ENCODE results near the gene SCN4A.

SCN4A gene

GRCh38 chr17:63960430-63960829 lies 12.3 kb downstream of the SCN4A start:
- no peak for FAIRE-seq
- no peak for DNase-seq (ENCODE audit: insufficient read length, low spot score)

DNA sequence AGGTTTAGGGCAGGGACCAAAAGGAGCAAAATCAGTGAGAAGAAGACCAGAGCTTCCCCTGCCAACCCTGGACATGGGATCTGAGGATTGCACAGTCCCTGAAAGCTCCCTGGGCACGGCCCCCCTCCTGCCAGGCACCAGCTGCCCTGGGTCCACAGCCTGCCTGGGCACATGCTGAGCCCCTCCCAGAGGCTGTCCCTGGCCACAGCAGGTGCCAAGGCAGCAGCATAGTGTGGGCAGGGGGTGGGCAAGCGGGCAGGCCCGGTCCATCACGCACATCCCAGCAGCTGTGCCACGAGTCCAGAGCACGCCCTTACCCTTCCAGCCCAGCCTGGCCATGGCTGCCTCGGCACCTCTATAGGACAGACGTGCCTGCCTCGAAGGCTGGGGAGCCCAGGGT lies 12.7 kb downstream of the SCN4A start:
- DNase-seq (ENCODE audit: insufficient read length, low spot score) (no peak), FAIRE-seq (peak; percentile 57)

GRCh38 chr17:63956296-63956920 lies 16.3 kb downstream of the SCN4A start:
- no peak for DNase-seq (ENCODE audit: insufficient read length, low spot score)
- peak; percentile 42 for FAIRE-seq

DNA sequence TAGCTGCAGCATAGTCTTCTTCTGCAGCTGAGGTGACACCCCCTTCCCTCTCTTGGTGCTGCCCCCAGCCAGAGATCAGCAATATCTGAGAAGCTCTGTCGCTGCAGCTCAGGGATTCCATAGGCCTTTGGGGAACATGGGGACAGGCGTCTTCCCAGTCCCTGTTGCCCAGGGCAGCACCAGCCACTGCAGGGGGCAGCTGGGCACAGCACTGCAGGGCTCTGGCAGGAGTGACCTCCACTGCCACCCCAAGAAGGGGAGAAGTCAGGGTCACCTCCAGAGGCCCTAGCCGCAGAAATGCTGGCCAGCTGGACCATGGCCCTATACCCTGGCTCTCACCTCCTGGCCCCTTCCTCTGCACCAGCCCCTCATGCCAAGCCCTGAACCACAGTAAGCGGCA lies 16.9 kb downstream of the SCN4A start:
- FAIRE-seq: no peak
- no peak for DNase-seq (ENCODE audit: insufficient read length, low spot score)

GRCh38 chr17:63955232-63955631 lies 17.5 kb downstream of the SCN4A start:
- DNase-seq (ENCODE audit: insufficient read length, low spot score) (no peak), FAIRE-seq (peak; percentile 67)

DNA sequence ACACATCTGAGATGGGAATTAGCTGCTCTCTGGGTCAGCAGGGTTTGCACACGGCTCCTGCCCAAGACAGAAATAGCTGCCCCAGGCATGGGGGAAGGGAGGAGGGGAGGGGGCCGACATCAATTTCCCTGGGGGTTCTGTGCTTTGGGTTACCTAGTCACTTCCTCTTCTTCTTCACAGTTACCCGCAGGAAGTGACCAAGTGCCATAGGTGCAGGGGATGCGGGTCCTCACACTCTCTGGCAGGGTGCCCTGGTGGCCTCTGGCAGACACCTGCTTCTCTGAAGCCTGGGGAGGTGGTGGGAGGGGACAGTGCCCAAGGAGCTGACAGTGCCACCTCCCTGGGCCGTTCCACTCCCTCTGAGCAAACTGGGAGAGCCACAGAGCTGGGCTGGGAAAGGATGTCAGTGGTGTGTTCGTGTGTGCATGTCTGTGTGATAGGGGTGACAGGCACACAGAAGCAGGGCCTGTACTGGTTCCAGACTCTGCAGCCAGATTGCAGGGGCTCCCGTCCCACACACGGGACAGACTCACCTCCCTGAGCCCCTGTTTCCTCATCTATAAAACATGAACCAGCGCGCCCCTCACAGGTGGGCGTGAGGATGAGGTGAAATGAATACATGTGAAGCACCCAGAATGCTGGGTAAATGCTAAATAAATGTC lies 18.2 kb downstream of the SCN4A start:
- FAIRE-seq (no peak), DNase-seq (ENCODE audit: insufficient read length, low spot score) (no peak)

DNA sequence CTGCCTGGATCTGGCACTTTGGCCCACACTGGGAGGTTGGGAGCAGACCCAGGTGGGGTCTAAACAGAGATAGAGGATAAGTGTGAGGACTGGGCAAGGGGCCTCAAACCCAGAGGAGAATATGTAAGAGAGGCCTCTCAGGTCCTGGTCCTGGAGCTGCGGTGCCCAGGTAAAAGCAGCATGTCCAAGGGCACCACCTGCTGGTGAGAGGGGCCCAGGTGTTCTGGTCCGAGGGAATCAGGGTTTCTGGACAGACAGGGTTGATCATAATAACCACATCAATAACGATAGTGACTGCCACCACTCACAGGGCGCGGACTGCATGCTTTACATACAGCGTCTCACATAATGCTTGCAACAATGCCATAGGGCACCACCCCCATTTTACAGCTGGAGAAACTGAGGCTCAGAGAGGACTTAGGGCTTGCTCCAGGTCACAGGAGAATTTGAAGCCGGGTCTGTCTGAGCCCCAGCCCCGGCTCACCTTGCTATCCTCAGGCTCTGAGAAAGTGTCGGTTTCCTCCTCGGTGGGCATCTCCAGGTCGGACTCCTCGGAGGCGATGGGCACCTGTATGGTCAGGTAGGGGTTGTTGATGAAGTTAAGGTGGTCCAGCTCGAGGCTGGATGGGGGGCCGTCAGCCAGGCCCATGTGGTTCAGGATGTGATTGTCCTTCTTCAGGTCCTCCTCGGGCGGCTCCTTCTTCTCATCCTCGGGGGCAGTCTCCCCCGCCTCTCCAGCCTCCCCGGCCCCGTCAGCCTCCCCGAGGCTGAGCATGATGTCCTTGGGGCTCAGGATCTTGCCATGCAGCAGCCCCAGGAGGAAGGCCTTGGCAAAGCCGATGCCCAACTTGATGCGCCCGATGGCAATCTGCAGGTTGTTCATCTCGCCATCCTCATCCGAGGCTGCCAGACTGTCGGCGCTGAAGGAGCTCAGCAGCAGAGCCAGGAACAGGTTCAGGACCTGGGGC lies 21.5 kb downstream of the SCN4A start:
- FAIRE-seq (no peak), DNase-seq (ENCODE audit: insufficient read length, low spot score) (no peak)

DNA sequence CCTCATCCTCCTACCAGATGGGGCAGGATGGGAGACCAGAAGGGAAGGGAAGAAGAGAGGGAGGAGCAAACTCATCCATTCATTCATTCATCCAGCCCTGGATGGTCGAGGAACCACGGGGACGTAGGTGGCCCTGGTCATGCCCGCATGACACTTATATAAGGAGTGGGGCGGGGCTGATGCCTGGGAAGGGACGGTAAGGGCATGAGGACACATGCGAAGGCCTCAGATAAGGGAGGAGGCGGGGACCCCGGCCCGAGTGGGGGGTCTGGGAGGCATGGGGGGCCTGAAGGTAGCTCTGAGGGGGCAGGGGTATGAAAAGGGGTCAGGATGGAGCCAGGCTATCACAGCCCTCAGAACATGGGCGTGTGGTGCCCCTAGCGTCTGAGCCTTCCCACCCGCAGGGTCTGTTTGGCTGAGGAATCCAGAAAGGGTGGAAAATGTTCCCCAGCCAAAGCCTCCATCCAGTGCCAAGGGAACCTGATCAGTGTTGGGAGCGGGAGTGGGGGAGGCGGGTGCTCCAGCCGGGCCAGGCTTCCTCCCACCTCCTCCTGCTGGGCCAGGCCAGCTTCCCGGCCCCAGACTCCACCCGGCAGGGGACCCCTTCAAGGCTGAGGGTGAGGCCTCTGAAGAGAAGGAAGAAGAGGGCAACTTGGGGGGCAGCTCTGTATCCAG lies 23.0 kb downstream of the SCN4A start:
- DNase-seq (ENCODE audit: insufficient read length, low spot score) (no peak), FAIRE-seq (no peak)

GRCh38 chr17:63948521-63948920 lies 24.2 kb downstream of the SCN4A start:
- no peak for DNase-seq (ENCODE audit: insufficient read length, low spot score)
- peak; percentile 16 for FAIRE-seq

- DNase-seq (ENCODE audit: insufficient read length, low spot score): no peak
- FAIRE-seq: peak; percentile 28
These were observed 24.9 kb downstream of the SCN4A start for GRCh38 chr17:63947711-63948330.

GRCh38 chr17:63946440-63947363 lies 26.0 kb downstream of the SCN4A start:
- DNase-seq (ENCODE audit: insufficient read length, low spot score): peak; percentile 88
- FAIRE-seq: peak; percentile 95

DNA sequence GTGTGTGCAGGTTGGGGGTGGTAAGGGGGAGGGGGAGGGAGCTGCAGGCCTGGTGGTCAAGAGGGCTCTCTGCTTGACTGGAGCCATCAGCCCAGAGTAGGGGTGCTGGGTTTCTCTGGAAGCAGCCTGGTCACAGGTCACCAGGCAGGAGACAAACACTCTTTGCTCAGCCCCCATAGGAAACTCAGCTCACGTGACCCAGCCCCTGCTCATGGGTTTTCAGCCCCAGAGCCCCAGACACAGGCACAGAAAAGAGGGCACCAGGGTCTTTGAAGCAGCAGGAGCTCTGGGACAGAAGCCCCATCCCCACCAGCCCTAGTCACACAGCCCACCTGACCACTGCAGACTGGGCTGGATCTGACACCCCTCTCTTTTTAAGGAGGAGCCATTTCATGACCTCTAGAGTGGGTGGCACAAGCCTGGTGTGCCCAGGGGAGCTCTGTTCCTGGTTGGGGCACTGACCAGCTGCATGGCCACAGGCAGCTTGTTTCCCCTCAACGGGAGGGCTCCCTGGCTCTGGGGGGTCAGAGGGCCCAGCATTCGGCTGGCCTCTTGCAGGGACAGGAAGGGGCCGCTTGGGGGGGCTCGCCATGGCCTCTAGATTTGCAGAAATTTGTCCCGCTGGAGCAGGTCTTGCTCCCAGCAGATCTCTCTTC lies 26.8 kb downstream of the SCN4A start:
- FAIRE-seq: peak; percentile 31
- DNase-seq (ENCODE audit: insufficient read length, low spot score): no peak

GRCh38 chr17:63944736-63945499 lies 27.8 kb downstream of the SCN4A start:
- DNase-seq (ENCODE audit: insufficient read length, low spot score) (no peak), FAIRE-seq (peak; percentile 72)

DNA sequence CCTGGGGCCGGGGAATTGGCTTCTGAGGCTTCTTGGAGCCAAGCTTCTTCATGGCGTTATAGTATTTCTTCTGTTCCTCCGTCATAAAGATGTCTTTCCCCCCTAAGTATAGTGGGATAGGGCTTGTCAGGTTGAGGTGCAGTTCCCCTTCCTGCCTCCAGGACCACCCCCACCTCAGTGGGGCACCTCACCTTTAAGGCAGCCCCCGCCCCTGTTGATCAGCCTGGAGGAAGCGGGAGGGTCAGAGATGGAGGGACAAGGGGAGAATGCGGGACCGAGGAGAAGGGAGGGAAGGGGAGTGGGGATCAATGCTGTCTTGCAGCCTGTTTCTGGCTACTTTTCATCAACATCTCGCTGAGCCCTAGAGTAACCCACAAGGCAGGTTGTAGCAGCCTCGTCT lies 29.0 kb downstream of the SCN4A start:
- DNase-seq (ENCODE audit: insufficient read length, low spot score) (no peak), FAIRE-seq (peak; percentile 59)

DNA sequence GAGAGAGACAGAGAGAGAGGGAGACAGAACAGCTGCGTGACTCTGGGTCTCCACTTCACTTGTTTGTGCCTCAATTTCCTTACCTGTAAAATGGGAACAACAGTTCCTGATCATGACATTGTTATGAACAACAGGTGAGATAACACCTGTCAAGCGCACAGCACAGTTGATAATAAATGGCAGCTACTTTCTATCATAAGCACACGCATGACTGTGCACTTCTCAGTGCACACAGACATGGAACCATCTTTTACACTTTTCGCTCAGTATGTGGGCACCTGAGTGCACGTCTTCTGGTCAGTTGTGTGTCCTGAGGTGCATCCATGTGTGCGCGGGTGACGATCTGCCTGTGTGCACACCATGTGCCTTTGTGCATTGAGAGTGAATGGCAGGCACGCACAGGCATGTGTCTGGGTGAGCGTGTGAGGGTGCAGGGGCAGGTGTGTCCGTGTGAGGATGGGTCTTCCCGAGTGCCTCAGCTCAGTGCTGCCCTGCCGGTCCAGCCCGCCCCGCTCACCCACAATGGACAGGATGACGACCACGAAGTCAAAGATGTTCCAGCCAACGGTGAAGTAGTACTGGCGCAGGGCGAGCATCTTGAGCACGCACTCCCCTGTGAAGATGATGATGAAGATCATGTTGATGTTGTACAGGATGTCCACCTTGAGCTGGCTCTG lies 30.3 kb downstream of the SCN4A start:
- FAIRE-seq: peak; percentile 86

GRCh38 chr17:63941751-63942150 lies 31.0 kb downstream of the SCN4A start:
- DNase-seq (ENCODE audit: insufficient read length, low spot score): no peak
- FAIRE-seq: no peak

More for the DNA sequence above, 30.3 kb downstream of the SCN4A start:
- DNase-seq (ENCODE audit: insufficient read length, low spot score): no peak

DNA sequence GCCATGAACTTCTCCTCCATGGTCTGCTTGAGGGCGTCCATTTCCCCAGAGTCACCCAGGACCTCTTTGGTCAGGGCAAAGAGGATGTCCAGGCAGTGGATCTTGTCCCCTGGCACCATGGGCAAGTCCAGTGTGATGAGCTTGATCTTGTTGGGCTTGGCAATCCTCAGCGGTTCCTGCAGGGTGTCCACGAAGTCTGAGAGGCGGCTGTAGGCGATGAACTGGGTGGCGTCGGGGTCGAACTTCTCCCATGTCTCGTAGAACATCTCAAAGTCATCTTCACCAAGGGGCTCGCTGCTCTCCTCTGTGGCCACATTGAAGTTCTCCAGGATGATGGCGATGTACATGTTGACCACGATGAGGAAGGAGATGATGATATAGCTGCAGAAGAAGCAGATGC lies 31.6 kb downstream of the SCN4A start:
- DNase-seq (ENCODE audit: insufficient read length, low spot score): no peak
- FAIRE-seq: peak; percentile 51

DNA sequence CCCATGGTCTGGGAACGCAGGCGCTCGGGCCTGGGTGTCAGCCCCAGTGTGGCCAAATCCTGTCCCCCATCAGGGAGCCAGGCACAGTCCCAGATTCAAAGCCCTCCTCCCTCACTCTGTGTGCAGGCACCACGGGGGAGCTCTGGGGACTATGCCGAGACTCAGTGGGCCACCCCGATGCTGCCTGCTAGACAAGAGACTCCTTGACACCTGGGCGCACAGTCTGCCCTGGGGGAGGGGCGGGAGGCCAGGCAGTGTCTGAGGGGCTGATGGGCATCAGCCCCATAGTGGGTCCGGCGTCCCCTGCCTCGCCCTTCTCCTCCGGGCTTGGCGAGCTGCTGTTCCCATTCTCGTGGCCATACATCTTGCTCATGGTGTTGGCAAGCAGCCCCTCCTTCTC lies 32.1 kb downstream of the SCN4A start:
- FAIRE-seq: no peak
- DNase-seq (ENCODE audit: insufficient read length, low spot score): no peak
